SK-N-SH treated with all-trans-retinoic acid at 6 μM for 48 hours (cell line): ENCODE measurements around the gene MEF2C.

Experiments
- ARNTL ChIP-seq: fragments of 450-650 bp; formaldehyde crosslinking; IDR thresholded peaks from 2 replicates; pipeline ENCODE4 v1.5.0; 2020; ENCODE audit warnings: low read depth, mild to moderate bottlenecking, moderate library complexity, borderline replicate concordance
- CSDC2 ChIP-seq: fragments of 250-450 bp; sonication (Bioruptor Pico); IDR thresholded peaks from 2 replicates; pipeline ENCODE4 v1.5.0; 2020; ENCODE audit warnings: mild to moderate bottlenecking, moderate library complexity
- ESRRG ChIP-seq: fragments of 250-450 bp; sonication (Bioruptor Pico); IDR thresholded peaks from 2 replicates; pipeline ENCODE4 v1.6.1; 2021; ENCODE audit warnings: mild to moderate bottlenecking
- OSR1 ChIP-seq: fragments of 250-450 bp; sonication (Bioruptor Pico); IDR thresholded peaks from 2 replicates; pipeline ENCODE4 v1.8.0; 2022; ENCODE audit warnings: moderate library complexity, mild to moderate bottlenecking, inconsistent platforms
- TCF4 ChIP-seq: fragments of 250-450 bp; sonication (Bioruptor Pico); IDR thresholded peaks from 2 replicates; pipeline ENCODE4 v1.8.0; 2021; ENCODE audit warnings: mild to moderate bottlenecking, moderate library complexity, borderline replicate concordance
- ZC3H10 ChIP-seq: fragments of 250-450 bp; sonication (Bioruptor Pico); IDR thresholded peaks from 2 replicates; pipeline ENCODE4 v1.5.1; 2021; ENCODE audit warnings: mild to moderate bottlenecking, moderate library complexity
- ZFP30 ChIP-seq: fragments of 450-650 bp; formaldehyde crosslinking; IDR thresholded peaks from 2 replicates; pipeline ENCODE4 v1.5.0; 2022; ENCODE audit warnings: mild to moderate bottlenecking, moderate library complexity
- ZNF565 ChIP-seq: fragments of 450-650 bp; formaldehyde crosslinking; conservative IDR thresholded peaks from 2 replicates; pipeline ENCODE4 v1.5.0; 2020; ENCODE audit warnings: low read depth, mild to moderate bottlenecking, moderate library complexity
- ZNF70 ChIP-seq: fragments of 450-650 bp; formaldehyde crosslinking; IDR thresholded peaks from 2 replicates; pipeline ENCODE4 v1.5.0; 2020; ENCODE audit warnings: mild to moderate bottlenecking, moderate library complexity
- ZNF8 ChIP-seq: fragments of 450-650 bp; formaldehyde crosslinking; IDR thresholded peaks from 2 replicates; pipeline ENCODE4 v1.5.0; 2020; ENCODE audit warnings: mild to moderate bottlenecking, moderate library complexity
- TF ChIP-seq, protein P1 (sequence below): fragments of 250-450 bp; sonication (Bioruptor Pico); IDR thresholded peaks from 2 replicates; pipeline ENCODE4 v1.5.1; 2020; ENCODE audit warnings: low read depth, mild to moderate bottlenecking, moderate library complexity
- TF ChIP-seq, protein P2 (sequence below): fragments of 250-450 bp; sonication (Bioruptor Pico); IDR thresholded peaks from 2 replicates; pipeline ENCODE4 v1.8.0; 2020; ENCODE audit warnings: mild to moderate bottlenecking, moderate library complexity, borderline replicate concordance
- TF ChIP-seq, protein P3 (sequence below): fragments of 250-450 bp; sonication (Bioruptor Pico); IDR thresholded peaks from 2 replicates; pipeline ENCODE4 v1.5.0; 2020; ENCODE audit warnings: mild to moderate bottlenecking, moderate library complexity

DNA sequence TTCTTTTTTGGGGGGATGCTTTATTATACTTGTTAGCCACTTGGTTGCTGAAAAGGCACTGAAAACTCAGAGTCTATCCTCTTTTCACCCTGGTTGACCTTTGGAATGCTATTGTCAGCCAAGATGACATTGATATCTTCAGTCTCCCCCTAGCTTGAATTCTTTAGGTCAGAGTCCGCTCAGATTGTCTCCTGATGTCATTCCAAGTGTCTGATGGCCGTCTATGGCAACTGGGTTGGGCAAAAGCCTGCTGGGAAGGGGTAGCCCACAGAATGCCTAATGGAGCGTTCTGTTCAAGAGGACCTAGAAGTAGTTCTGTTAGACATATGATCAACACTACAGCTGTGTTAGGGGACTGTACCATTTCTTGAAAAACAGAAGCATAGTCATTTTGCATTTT, 9.7 kb upstream of the MEF2C start:
- TF ChIP-seq OSR1 (CRISPR knock-in tag) (no peak), ZNF70 (no peak), ZFP30 (CRISPR knock-in tag) (no peak), ARNTL (CRISPR knock-in tag) (no peak), CSDC2 (CRISPR knock-in tag) (no peak), ESRRG (CRISPR knock-in tag) (no peak), ZNF565 (CRISPR knock-in tag) (no peak), TCF4 (CRISPR knock-in tag) (no peak), ZC3H10 (CRISPR knock-in tag) (no peak), ZNF8 (no peak)
- TF ChIP-seq, protein P1, sequence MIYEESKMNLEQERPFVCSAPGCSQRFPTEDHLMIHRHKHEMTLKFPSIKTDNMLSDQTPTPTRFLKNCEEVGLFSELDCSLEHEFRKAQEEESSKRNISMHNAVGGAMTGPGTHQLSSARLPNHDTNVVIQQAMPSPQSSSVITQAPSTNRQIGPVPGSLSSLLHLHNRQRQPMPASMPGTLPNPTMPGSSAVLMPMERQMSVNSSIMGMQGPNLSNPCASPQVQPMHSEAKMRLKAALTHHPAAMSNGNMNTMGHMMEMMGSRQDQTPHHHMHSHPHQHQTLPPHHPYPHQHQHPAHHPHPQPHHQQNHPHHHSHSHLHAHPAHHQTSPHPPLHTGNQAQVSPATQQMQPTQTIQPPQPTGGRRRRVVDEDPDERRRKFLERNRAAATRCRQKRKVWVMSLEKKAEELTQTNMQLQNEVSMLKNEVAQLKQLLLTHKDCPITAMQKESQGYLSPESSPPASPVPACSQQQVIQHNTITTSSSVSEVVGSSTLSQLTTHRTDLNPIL (CRISPR knock-in tag): no peak
- TF ChIP-seq, protein P2, sequence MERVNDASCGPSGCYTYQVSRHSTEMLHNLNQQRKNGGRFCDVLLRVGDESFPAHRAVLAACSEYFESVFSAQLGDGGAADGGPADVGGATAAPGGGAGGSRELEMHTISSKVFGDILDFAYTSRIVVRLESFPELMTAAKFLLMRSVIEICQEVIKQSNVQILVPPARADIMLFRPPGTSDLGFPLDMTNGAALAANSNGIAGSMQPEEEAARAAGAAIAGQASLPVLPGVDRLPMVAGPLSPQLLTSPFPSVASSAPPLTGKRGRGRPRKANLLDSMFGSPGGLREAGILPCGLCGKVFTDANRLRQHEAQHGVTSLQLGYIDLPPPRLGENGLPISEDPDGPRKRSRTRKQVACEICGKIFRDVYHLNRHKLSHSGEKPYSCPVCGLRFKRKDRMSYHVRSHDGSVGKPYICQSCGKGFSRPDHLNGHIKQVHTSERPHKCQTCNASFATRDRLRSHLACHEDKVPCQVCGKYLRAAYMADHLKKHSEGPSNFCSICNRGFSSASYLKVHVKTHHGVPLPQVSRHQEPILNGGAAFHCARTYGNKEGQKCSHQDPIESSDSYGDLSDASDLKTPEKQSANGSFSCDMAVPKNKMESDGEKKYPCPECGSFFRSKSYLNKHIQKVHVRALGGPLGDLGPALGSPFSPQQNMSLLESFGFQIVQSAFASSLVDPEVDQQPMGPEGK: no peak
- TF ChIP-seq, protein P3, sequence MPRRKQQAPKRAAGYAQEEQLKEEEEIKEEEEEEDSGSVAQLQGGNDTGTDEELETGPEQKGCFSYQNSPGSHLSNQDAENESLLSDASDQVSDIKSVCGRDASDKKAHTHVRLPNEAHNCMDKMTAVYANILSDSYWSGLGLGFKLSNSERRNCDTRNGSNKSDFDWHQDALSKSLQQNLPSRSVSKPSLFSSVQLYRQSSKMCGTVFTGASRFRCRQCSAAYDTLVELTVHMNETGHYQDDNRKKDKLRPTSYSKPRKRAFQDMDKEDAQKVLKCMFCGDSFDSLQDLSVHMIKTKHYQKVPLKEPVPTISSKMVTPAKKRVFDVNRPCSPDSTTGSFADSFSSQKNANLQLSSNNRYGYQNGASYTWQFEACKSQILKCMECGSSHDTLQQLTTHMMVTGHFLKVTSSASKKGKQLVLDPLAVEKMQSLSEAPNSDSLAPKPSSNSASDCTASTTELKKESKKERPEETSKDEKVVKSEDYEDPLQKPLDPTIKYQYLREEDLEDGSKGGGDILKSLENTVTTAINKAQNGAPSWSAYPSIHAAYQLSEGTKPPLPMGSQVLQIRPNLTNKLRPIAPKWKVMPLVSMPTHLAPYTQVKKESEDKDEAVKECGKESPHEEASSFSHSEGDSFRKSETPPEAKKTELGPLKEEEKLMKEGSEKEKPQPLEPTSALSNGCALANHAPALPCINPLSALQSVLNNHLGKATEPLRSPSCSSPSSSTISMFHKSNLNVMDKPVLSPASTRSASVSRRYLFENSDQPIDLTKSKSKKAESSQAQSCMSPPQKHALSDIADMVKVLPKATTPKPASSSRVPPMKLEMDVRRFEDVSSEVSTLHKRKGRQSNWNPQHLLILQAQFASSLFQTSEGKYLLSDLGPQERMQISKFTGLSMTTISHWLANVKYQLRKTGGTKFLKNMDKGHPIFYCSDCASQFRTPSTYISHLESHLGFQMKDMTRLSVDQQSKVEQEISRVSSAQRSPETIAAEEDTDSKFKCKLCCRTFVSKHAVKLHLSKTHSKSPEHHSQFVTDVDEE (CRISPR knock-in tag): no peak
